IMR-90 (cell line): Measurements from ENCODE around the gene PIGW. TPM values are rescaled to one million over a fixed set of nuclear protein-coding genes. Genes with fewer than 3 reads are reported as not detected.

Experiments
- ATAC-seq: fragments of 200-7000 bp; cut with Tn5 transposase; 2 replicates; pipeline ENCODE4 v1.9.1; 2020; ENCODE audit warnings: low read depth, mild to moderate bottlenecking, moderate library complexity
- BruUV-seq: library from RNA; stranded (reverse); fragments of 400-500 nt; replicated peaks from 2 replicates; lab custom pipeline; 2021; lab: Mats Ljungman, UMichigan
- CTCF ChIA-PET: fragments of 300-600 bp; formaldehyde crosslinking; extraction: SDS; loops from one replicate; lab custom pipeline; 2021; ENCODE audit warnings: antibody characterized with exemption; lab: Yijun Ruan, JAX
- POLR2A ChIA-PET: fragments of 300-600 bp; sonication (Branson Sonifier 250); formaldehyde crosslinking; loops from one replicate; lab custom pipeline; 2022; ENCODE audit warnings: antibody characterized with exemption; ENCODE audit not compliant: unreplicated experiment; lab: Charles Lee
- DNase-seq: peaks from one replicate; pipeline ENCODE4 v3.0.0; 2013
- H2AFZ ChIP-seq: replicated peaks from 2 replicates; pipeline ENCODE3; 2013; ENCODE audit warnings: low read length, mild to moderate bottlenecking; ENCODE audit not compliant: poor library complexity
- H2AK5ac ChIP-seq: 2 replicates; pipeline ENCODE4 v1.6.1; 2013; ENCODE audit warnings: low read depth, low read length, inconsistent platforms
- H2AK9ac ChIP-seq: replicated peaks from 2 replicates; pipeline ENCODE3; 2013; ENCODE audit warnings: mild to moderate bottlenecking, low read depth, low read length, moderate library complexity; ENCODE audit not compliant: poor library complexity
- H2BK120ac ChIP-seq: 2 replicates; pipeline ENCODE4 v1.6.1; 2013; ENCODE audit warnings: low read depth, low read length, inconsistent platforms
- H2BK15ac ChIP-seq: 3 replicates; pipeline ENCODE4 v1.6.1; 2013; ENCODE audit warnings: low read depth, low read length, inconsistent platforms
- H2BK20ac ChIP-seq: 2 replicates; pipeline ENCODE4 v1.6.1; 2013; ENCODE audit warnings: low read depth, mild to moderate bottlenecking, inconsistent platforms, low read length, moderate library complexity
- H2BK5ac ChIP-seq: 2 replicates; pipeline ENCODE4 v1.6.1; 2013; ENCODE audit warnings: mild to moderate bottlenecking, low read depth, low read length, inconsistent platforms; ENCODE audit not compliant: poor library complexity, severe bottlenecking
- H3K14ac ChIP-seq: replicated peaks from 2 replicates; pipeline ENCODE4 v1.6.1; 2013; ENCODE audit warnings: low read depth, low read length, inconsistent platforms
- H3K18ac ChIP-seq: 2 replicates; pipeline ENCODE4 v1.6.1; 2013; ENCODE audit warnings: low read depth, low read length, control low read depth
- H3K23ac ChIP-seq: 2 replicates; pipeline ENCODE4 v1.6.1; 2013; ENCODE audit warnings: low read depth, low read length, inconsistent platforms
- H3K27ac ChIP-seq: 2 replicates; pipeline ENCODE4 v1.5.1; 2013; ENCODE audit warnings: mild to moderate bottlenecking, control low read depth, low read length; ENCODE audit not compliant: insufficient read depth
- H3K27me3 ChIP-seq: 2 replicates; pipeline ENCODE4 v1.6.1; 2013; ENCODE audit warnings: low read length; ENCODE audit not compliant: control insufficient read depth, insufficient read depth
- H3K36me3 ChIP-seq: 2 replicates; pipeline ENCODE4 v1.6.1; 2013; ENCODE audit warnings: low read length, mixed read lengths; ENCODE audit not compliant: control insufficient read depth, insufficient read depth
- H3K4ac ChIP-seq: 2 replicates; pipeline ENCODE4 v1.6.1; 2013; ENCODE audit warnings: low read depth, low read length, inconsistent platforms
- H3K4me1 ChIP-seq: 2 replicates; pipeline ENCODE4 v1.6.1; 2013; ENCODE audit warnings: low read length, mixed read lengths; ENCODE audit not compliant: control insufficient read depth, insufficient read depth
- H3K4me2 ChIP-seq: 2 replicates; pipeline ENCODE4 v1.6.1; 2013; ENCODE audit warnings: low read depth, mild to moderate bottlenecking, control low read depth, low read length, moderate library complexity
- H3K4me3 ChIP-seq: 2 replicates; pipeline ENCODE4 v1.5.1; 2013; ENCODE audit warnings: low read depth, mild to moderate bottlenecking, control low read depth, low read length, moderate library complexity; ENCODE audit not compliant: insufficient read depth
- H3K56ac ChIP-seq: 2 replicates; pipeline ENCODE4 v1.6.1; 2013; ENCODE audit warnings: low read length, inconsistent platforms; ENCODE audit not compliant: insufficient read depth; ENCODE audit errors: extremely low read depth
- H3K79me1 ChIP-seq, 2 experiments: 2 replicates each; pipeline ENCODE4 v1.6.1; 2013; ENCODE audit warnings: low read length in 2 of 2, inconsistent platforms in 1 of 2, low read depth in 1 of 2
- H3K9ac ChIP-seq: 2 replicates; pipeline ENCODE4 v1.6.1; 2013; ENCODE audit warnings: low read depth, low read length, control low read depth
- H3K9me1 ChIP-seq: 2 replicates; pipeline ENCODE4 v1.6.1; 2013; ENCODE audit warnings: low read length, inconsistent platforms; ENCODE audit not compliant: insufficient read depth
- H3K9me3 ChIP-seq: 2 replicates; pipeline ENCODE4 v1.6.1; 2013; ENCODE audit warnings: low read length; ENCODE audit not compliant: control insufficient read depth, insufficient read depth
- H4K20me1 ChIP-seq: 2 replicates; pipeline ENCODE4 v1.6.1; 2013; ENCODE audit warnings: low read length, inconsistent platforms; ENCODE audit not compliant: insufficient read depth
- H4K5ac ChIP-seq: 2 replicates; pipeline ENCODE4 v1.6.1; 2013; ENCODE audit warnings: mild to moderate bottlenecking, low read depth, low read length, control low read depth
- H4K8ac ChIP-seq, 2 experiments: 2 replicates each; pipeline ENCODE4 v1.6.1; 2013; ENCODE audit warnings: low read depth in 2 of 2, low read length in 2 of 2, control low read depth in 1 of 2, inconsistent platforms in 1 of 2
- H4K91ac ChIP-seq: 2 replicates; pipeline ENCODE4 v1.6.1; 2013; ENCODE audit warnings: low read depth, low read length, inconsistent platforms; ENCODE audit not compliant: insufficient read depth
- CTCF ChIP-seq: conservative IDR thresholded peaks from 2 replicates; pipeline ENCODE4 v1.5.1; 2012; ENCODE audit warnings: mild to moderate bottlenecking, low read depth, low read length, improper control_type of control experiment
- FOS ChIP-seq: fragments of 150-350 bp; IDR thresholded peaks from 2 replicates; pipeline ENCODE4 v1.6.1; 2016; ENCODE audit warnings: low read depth, low read length
- MAFK ChIP-seq: IDR thresholded peaks from 2 replicates; pipeline ENCODE4 v1.6.1; 2012; ENCODE audit warnings: low read depth, low read length, improper control_type of control experiment
- POLR2A ChIP-seq: IDR thresholded peaks from 2 replicates; pipeline ENCODE4 v1.6.1; 2012; ENCODE audit warnings: mild to moderate bottlenecking, low read depth, low read length
- WGBS, 2 experiments: methylation state at CpG; one replicate each; pipeline versions ENCODE4 v1.1.5 to v1.1.7; 2013; ENCODE audit warnings: missing lambda C conversion rate in 2 of 2; ENCODE audit not compliant: insufficient read length in 1 of 2; ENCODE audit errors: extremely low coverage in 2 of 2; 5-methylcytosine and 5-hydroxymethylcytosine counted together
- dilution Hi-C: fragments of 300-500 bp; cut with HindIII; formaldehyde crosslinking; loops from one replicate; pipeline ENCODE4 v1.14.3; 2018; ENCODE audit warnings: low sequenced_read_pairs; ENCODE audit not compliant: unreplicated experiment
- in situ Hi-C: fragments of 300-500 bp; cut with MboI; formaldehyde crosslinking; loops from 3 replicates; pipeline ENCODE4 v1.14.3; 2019; ENCODE audit warnings: low sequenced_read_pairs, inconsistent platforms, mixed read lengths
- intact Hi-C: fragments of 100-400 bp; cut with micrococcal nuclease; formaldehyde crosslinking; loops from 2 replicates; pipeline ENCODE4 v1.10.0; 2022
- polyA plus RNA-seq, 3 experiments: library from polyadenylated mRNA; depleted of rRNA; stranded (reverse); fragments of >200 nt; gene quantifications; 2 replicates each; pipeline ENCODE4 v1.2.3, GENCODE V29; 2012; ENCODE audit warnings: low replicate concordance in 1 of 3
- total RNA-seq: library from RNA; depleted of rRNA; stranded (reverse); fragments of >200 nt; gene quantifications from 2 replicates; pipeline ENCODE4 v1.2.3, GENCODE V29; 2012

Gene PIGW
- total and polyA plus RNA-seq, 2 of the 4 experiments (the other 2 are of a cell fraction): 4.5 to 5.5 TPM

- TF ChIP-seq FOS: no peak
- no peak for TF ChIP-seq MAFK
These were observed 16.0 kb downstream of the PIGW start (continued) for GRCh38 chr17:36550491-36551417.

DNA sequence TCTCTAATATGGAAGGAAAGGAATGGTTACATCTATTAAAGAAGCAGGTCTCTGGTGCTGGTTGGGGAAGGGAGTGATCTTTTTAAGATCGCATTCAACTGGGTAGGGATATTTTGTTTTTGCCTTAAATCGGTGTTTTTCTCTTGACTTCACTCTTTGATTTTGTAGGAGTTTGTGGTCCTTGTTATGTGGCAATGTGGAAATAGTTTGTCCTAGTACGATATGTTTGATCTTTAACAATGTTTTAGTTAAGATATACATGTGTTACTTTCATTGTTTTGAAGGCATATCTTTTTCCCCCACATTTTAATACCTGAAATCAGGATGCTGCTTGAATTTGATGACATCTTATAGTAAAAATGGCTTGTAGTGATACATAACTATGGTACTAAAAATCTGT, 18.7 kb downstream of the PIGW start:
- dilution Hi-C loops (no loop called here), in situ Hi-C loops (no loop called here), intact Hi-C loops (no loop called here)
- no peak overlapping the region for H2AK5ac ChIP-seq
- no peak overlapping the region for H2AK9ac ChIP-seq
- no peaks in the 10 kb centered on the region for H3K27me3 ChIP-seq
- no peak overlapping the region for H2BK20ac ChIP-seq
- peaks cover 86% of the 10 kb centered on the region for H4K20me1 ChIP-seq
- no CpG with 5 or more reads among the region's 3 CpGs for WGBS, 2 experiments
- H3K9me1 ChIP-seq: no peaks in the 10 kb centered on the region; the same call in 1 of the 2 replicates
- no peak overlapping the region for H2BK15ac ChIP-seq
- H3K14ac ChIP-seq: no peak overlapping the region
- H4K8ac ChIP-seq: no peak overlapping the region
- BruUV-seq: no TSS peak
- H3K4ac ChIP-seq: no peak overlapping the region
- H3K18ac ChIP-seq: no peak overlapping the region
- no peak overlapping the region for H3K4me3 ChIP-seq
- TF ChIP-seq POLR2A: no peak
- no peak for TF ChIP-seq CTCF
- H3K9me3 ChIP-seq: no peaks in the 10 kb centered on the region
- no peak overlapping the region for H3K27ac ChIP-seq
- no peak overlapping the region for H3K9ac ChIP-seq
- H3K4me2 ChIP-seq: no peak overlapping the region
- H4K91ac ChIP-seq: no peak overlapping the region
- no peak overlapping the region for H2BK5ac ChIP-seq
- ChIA-PET CTCF (interaction anchor here (0.6 kb wide), 2 partner anchors 13 to 37 kb away, joined by 3 read pairs; no protein-coding TSS in a partner anchor), POLR2A (no interaction called here)
- DNase-seq (no peak), ATAC-seq (no peak)
- no peak overlapping the region for H2BK120ac ChIP-seq
- H3K4me1 ChIP-seq: no peaks in the 10 kb centered on the region; the same call in 1 of the 2 replicates
- H3K79me1 ChIP-seq: peaks cover 6 to 30% of the 10 kb centered on the region in 2 experiments; a peak in 2 of 4 replicates
- H4K5ac ChIP-seq: no peak overlapping the region
- H2AFZ ChIP-seq: no peak overlapping the region
- no peak overlapping the region for H3K56ac ChIP-seq
- no peak overlapping the region; the same call in 1 of the 2 replicates for H3K23ac ChIP-seq
- peaks cover 28% of the 10 kb centered on the region for H3K36me3 ChIP-seq
